Thoracic aorta (tissue), 2 donors: ENCODE data around the gene MACROD1. TPM values are rescaled to one million over a fixed set of nuclear protein-coding genes. Genes with fewer than 3 reads are reported as not detected.
"Not testable (repeated sequence)": the region's sequence is repeated elsewhere in the genome, so short reads cannot be mapped to it uniquely, and the experiment has no call there.

Source experiments
- ATAC-seq: fragments of 150-250 bp; one replicate; pipeline ENCODE4 v1.8.0; 2017; ENCODE audit warnings: low read depth; ENCODE audit not compliant: insufficient number of reproducible peaks, low FRiP score
- DNase-seq: peaks from one replicate; pipeline ENCODE4 v3.0.0-alpha.2; 2020; ENCODE audit warnings: low spot score
- H3K27ac ChIP-seq, 2 donors: fragments of 200-600 bp; sonication (generic); 1 replicate in 1 of 2; 2 replicates in 1 of 2; pipeline ENCODE4 v1.5.1; 2016; ENCODE audit warnings: mild to moderate bottlenecking in 2 of 2, moderate library complexity in 2 of 2
- H3K27me3 ChIP-seq: fragments of 200-600 bp; sonication (generic); replicated peaks from 2 replicates; pipeline ENCODE4 v1.6.0; 2016; ENCODE audit warnings: mild to moderate bottlenecking; ENCODE audit not compliant: insufficient read depth
- H3K36me3 ChIP-seq: fragments of 200-600 bp; sonication (generic); one replicate; pipeline ENCODE4 v1.5.1; 2016
- H3K4me1 ChIP-seq, 2 donors: fragments of 200-600 bp; sonication (generic); 1 replicate in 1 of 2; 2 replicates in 1 of 2; pipeline versions ENCODE4 v1.5.1 to v1.6.0; 2016; ENCODE audit warnings: low read depth in 2 of 2, mild to moderate bottlenecking in 1 of 2; ENCODE audit not compliant: control insufficient read depth in 1 of 2
- H3K4me3 ChIP-seq: fragments of 200-600 bp; sonication (generic); 2 replicates; pipeline ENCODE4 v1.5.1; 2016; ENCODE audit warnings: mild to moderate bottlenecking
- H3K9me3 ChIP-seq: fragments of 200-600 bp; sonication (generic); 2 replicates; pipeline ENCODE4 v1.5.1; 2016
- CTCF ChIP-seq: fragments of 200-600 bp; sonication (generic); IDR thresholded peaks from one replicate; pipeline ENCODE4 v1.5.1; 2019; ENCODE audit warnings: antibody characterized with exemption
- total RNA-seq, 2 donors: library from RNA; depleted of rRNA; stranded (reverse); fragments of >200 nt; gene quantifications; one replicate each; pipeline versions ENCODE4 v1.1.0 to v1.2.3, GENCODE V29; 2016

Gene MACROD1
- total RNA-seq, 2 donors from 2014 or later: 15.8 to 17.6 TPM

- Histone ChIP-seq H3K27ac (no peak overlapping the region), H3K9me3 (no peaks in the 10 kb centered on the region), H3K36me3 (no peaks in the 10 kb centered on the region), H3K4me1 (peaks cover 0 to 21% of the 10 kb centered on the region in 2 donors), H3K27me3 (no peaks in the 10 kb centered on the region), H3K4me3 (peak overlapping the region; percentile 85)
- DNase-seq (no peak), ATAC-seq (no peak)
- no peak for TF ChIP-seq CTCF
Measured at GRCh38 chr11:64164392-64165312, 1.3 kb downstream of the MACROD1 start.

GRCh38 chr11:64163951-64164350 is 2.0 kb downstream of the MACROD1 start:
- DNase-seq (no peak), ATAC-seq (no peak)
- H3K4me1 ChIP-seq: peaks cover 0 to 21% of the 10 kb centered on the region in 2 donors
- H3K27me3 ChIP-seq: no peaks in the 10 kb centered on the region
- H3K27ac ChIP-seq: no peak overlapping the region
- TF ChIP-seq CTCF: no peak
- H3K36me3 ChIP-seq: no peaks in the 10 kb centered on the region
- H3K9me3 ChIP-seq: no peaks in the 10 kb centered on the region
- H3K4me3 ChIP-seq: no peak overlapping the region

- not testable (repeated sequence) for H3K27me3 ChIP-seq, DNase-seq, H3K27ac ChIP-seq, H3K36me3 ChIP-seq, H3K4me3 ChIP-seq, ATAC-seq, H3K9me3 ChIP-seq
- H3K4me1 ChIP-seq: peaks cover 0 to 21% of the 10 kb centered on the region in 2 donors
Measured at GRCh38 chr11:64162769-64163168, 3.1 kb downstream of the MACROD1 start.

GRCh38 chr11:64161037-64161436 is 4.9 kb downstream of the MACROD1 start:
- no peaks in the 10 kb centered on the region for H3K27me3 ChIP-seq
- H3K4me1 ChIP-seq: peaks cover 0 to 15% of the 10 kb centered on the region in 2 donors
- DNase-seq (no peak), ATAC-seq (no peak)
- TF ChIP-seq CTCF: no peak
- no peak overlapping the region for H3K27ac ChIP-seq
- no peaks in the 10 kb centered on the region for H3K9me3 ChIP-seq
- H3K36me3 ChIP-seq: no peaks in the 10 kb centered on the region
- no peak overlapping the region for H3K4me3 ChIP-seq

GRCh38 chr11:64157631-64158394 is 8.1 kb downstream of the MACROD1 start:
- DNase-seq: no peak
- Histone ChIP-seq H3K27ac (no peak overlapping the region), H3K4me3 (no peak overlapping the region), H3K36me3 (no peaks in the 10 kb centered on the region), H3K27me3 (no peaks in the 10 kb centered on the region), H3K9me3 (no peaks in the 10 kb centered on the region), H3K4me1 (no peaks in the 10 kb centered on the region)
- no peak for ATAC-seq
- TF ChIP-seq CTCF: no peak
